Activated CD4-positive, CD25-positive, alpha-beta regulatory T cell treated with anti-CD3 and anti-CD28 coated beads, Interleukin-2, amount 50 U/mL, for 16 hours (primary cell): ENCODE measurements around the gene ISM2.
A peak's percentile ranks its signal among the peaks of the same experiment; 100 is the strongest.

ENCODE experiments used
- DNase-seq: peaks from one replicate; pipeline ENCODE4 v3.0.0-alpha.2; 2020; ENCODE audit warnings: low read depth, low spot score

ISM2 gene

GRCh38 chr14:77469067-77469505, 29.5 kb downstream of the ISM2 start:
- no peak for DNase-seq

- DNase-seq, result no peak
Measured at GRCh38 chr14:77467801-77468200, 30.8 kb downstream of the ISM2 start.

GRCh38 chr14:77459072-77459723, 39.4 kb downstream of the ISM2 start:
- peak; percentile 27 for DNase-seq

GRCh38 chr14:77458249-77458950, 40.2 kb downstream of the ISM2 start:
- no peak for DNase-seq

GRCh38 chr14:77457522-77458248, 40.9 kb downstream of the ISM2 start, which contains the start of the genes AHSA1 and VIPAS39:
AHSA1 (plus strand) TSS chr14:77458093; CDS start chr14:77458190, 97 bp downstream.
VIPAS39 (minus strand) TSS chr14:77457601; CDS start chr14:77454102, 3,499 bp downstream.
- peak; percentile 91 for DNase-seq

GRCh38 chr14:77457115-77457521, 41.5 kb downstream of the ISM2 start:
- DNase-seq, result no peak

GRCh38 chr14:77455966-77456640, 42.5 kb downstream of the ISM2 start:
- no peak for DNase-seq

- no peak for DNase-seq
Measured at GRCh38 chr14:77442196-77442595, 56.4 kb downstream of the ISM2 start.

- DNase-seq, result no peak
Measured at GRCh38 chr14:77439861-77440260, 58.8 kb downstream of the ISM2 start.

GRCh38 chr14:77438596-77438995, 60.0 kb downstream of the ISM2 start:
- no peak for DNase-seq

- no peak for DNase-seq
Measured at GRCh38 chr14:77436042-77436441, 62.6 kb downstream of the ISM2 start.

GRCh38 chr14:77426396-77426795, 72.2 kb downstream of the ISM2 start:
- no peak for DNase-seq

GRCh38 chr14:77424862-77425261, 73.8 kb downstream of the ISM2 start:
- no peak for DNase-seq
